Nucleus accumbens (tissue), 56 donors: ENCODE measurements around the gene SPNS1.
A peak's percentile ranks its signal among the peaks of the same experiment; 100 is the strongest.
"Not testable (repeated sequence)": the region's sequence is repeated elsewhere in the genome, so short reads cannot be mapped to it uniquely, and the experiment has no call there.

Source experiments
- DNase-seq, 56 donors: peaks; one replicate each; lab custom pipeline; 2025; lab: John Stamatoyannopoulos, UW

The SPNS1 gene

DNA sequence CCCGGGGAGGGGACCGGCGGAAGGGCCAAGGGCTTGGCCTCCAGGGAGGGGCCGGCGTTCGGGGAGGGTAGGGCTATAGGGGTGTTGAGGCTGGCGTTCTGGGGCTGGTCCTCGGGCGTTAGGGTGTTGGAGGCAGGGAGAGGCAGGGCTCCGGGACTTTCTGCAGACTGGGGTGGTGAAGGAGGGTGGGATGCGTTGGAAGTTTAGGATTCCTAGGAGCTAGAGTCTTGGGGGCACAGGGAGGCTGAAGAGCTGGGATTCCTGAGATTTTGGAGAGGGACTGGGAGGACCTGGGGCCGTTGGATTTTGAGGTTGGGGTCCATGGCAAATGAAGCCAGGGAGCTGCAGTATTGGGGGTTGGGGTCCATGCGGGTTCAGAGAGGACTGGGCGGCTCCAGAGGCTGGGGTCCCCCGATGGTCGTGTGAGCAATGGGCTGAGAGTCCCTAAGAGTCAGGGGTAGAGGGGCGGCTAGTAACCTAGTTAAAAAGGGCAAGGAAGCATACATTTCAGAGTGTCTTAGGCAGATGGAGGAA lies 23.1 kb upstream of the SPNS1 start:
- DNase-seq, result peak in 5 of 56 donors; percentile 7 to 31 (median 24)

DNA sequence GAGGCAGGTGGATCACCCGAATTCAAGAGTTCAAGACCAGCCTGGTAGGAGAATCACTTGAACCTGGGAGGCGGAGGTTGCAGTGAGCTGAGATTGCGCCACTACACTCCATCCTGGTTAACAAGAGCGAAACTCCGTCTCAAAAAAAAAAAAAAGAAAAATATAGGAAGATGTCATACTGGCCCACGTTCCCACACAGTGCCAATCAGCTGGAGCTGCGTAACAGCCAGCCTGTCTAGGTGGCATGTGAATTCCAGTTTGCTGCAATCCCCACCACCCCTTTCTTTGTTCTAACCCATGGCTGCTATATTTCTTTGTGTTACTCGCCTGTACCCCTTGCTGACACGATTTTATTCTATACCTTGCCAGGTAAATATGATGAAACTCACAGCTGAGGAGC lies 16.4 kb upstream of the SPNS1 start:
- DNase-seq, result no peak

DNA sequence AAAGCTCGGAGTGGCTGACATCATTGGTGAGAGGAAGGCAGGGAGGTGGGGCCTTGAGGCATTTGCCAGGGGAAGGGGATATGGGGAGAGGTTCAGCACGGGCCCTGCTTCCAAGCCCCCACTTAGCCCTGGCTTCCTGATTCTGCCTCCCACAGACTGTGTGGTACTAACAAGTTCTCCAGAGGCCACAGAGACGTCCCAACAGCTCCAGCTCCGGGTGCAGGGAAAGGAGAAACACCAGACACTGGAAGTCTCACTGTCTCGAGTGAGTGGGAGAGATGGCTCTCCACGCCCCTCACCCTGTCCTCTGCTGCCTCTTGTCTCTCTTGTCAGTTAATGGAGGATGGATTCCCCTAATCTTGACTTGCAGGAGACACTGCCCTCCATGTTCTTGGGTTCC lies 15.7 kb upstream of the SPNS1 start:
- DNase-seq, result no peak

DNA sequence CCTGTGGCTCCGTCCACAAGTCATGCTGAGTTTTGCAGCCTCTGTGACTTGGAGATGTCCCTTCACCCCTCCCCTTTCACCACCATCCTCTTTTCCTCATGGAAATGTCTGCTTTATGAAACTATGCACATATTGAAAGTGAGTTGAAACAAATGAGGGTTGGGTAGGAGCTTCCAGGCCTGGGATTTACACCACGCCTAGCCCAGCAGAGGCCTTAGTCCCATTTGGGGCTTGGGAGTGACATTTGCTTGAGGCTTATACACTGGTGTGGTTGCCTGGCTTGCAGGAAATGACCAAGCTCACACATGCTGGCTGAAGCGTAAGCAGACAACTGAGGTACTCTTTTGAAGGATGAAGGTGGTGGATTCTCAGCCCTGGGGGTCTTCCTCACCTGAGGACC lies 10.5 kb upstream of the SPNS1 start:
- no peak for DNase-seq

DNA sequence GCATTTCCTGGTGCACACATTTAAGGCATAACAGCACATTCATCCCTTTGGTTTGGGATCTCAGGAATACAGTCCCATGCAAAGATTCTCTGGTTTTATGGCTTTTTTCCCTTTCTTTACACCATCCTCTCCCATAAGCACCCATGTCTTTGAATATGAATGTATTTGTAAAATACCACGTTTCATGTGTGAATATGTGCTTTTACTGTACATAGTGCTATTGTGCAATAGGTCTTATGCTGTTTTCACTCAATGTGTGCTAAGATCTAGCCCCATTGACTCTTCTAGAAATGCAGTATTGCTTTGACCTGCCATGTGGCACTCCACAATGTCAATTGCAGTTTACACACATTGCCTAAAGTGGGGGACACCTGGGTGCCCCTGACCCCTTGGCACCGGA lies 10.1 kb upstream of the SPNS1 start:
- DNase-seq, result no peak

DNA sequence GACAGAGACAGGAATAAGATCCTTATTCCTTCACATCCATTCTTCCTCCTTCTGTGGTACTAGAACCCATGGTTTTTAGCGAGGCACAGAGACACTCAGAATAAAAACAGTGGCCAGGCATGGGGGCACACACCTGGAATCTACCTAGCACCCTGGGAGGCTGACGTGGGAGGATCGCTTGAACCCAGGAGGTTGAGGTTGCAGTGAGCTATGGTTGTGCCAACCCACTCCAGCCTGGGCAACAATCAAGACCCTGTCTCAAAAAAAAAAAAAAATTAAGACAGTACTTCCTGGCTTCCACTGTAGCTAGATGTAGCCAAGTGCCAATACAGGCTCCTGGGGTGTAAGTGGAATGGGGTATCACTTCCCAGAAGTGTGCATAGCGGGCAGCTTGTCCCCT lies 7.4 kb upstream of the SPNS1 start:
- DNase-seq, result no peak

- DNase-seq, result not testable (repeated sequence)
These were observed 4.9 kb upstream of the SPNS1 start for GRCh38 chr16:28969696-28970095.

DNA sequence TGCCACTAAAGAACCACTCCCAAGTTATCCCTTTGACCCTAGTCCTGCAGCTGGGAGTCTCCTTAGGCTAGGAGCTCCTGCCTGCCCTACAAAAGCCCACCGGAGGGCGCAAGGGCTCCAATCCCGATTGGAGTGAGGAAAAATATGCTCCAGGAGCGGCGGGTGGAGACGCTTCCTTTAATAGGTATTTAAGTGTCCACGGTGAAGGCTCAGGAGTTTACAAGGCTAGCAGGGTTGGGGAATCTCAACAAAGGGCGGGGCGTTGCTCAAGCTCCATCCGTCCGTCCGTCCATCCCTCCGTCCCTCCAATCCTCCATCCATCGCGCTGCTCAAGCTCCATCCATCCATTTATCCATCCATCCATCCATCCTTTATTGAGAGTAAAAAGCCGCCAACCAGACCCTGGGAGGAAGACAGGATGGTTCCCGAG lies 556 bp upstream of the SPNS1 start:
- peak in 48 of 56 donors; percentile 9 to 82 (median 54) for DNase-seq

DNA sequence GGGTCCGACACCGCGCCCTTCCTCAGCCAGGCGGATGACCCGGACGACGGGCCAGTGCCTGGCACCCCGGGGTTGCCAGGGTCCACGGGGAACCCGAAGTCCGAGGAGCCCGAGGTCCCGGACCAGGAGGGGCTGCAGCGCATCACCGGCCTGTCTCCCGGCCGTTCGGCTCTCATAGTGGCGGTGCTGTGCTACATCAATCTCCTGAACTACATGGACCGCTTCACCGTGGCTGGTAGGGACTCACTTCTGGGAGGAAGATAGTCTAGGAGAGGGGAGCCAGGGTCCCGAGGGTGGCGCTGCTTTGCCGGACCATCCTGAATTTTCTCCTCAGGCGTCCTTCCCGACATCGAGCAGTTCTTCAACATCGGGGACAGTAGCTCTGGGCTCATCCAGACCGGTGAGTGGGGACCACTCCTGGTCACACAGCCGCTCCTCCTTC lies 601 bp downstream of the SPNS1 start:
- DNase-seq, result peak in 4 of 56 donors; percentile 23 to 49 (median 32)

- peak in 1 of 56 donors; percentile 0 for DNase-seq
These were observed 3.4 kb downstream of the SPNS1 start for GRCh38 chr16:28977703-28978662.

DNA sequence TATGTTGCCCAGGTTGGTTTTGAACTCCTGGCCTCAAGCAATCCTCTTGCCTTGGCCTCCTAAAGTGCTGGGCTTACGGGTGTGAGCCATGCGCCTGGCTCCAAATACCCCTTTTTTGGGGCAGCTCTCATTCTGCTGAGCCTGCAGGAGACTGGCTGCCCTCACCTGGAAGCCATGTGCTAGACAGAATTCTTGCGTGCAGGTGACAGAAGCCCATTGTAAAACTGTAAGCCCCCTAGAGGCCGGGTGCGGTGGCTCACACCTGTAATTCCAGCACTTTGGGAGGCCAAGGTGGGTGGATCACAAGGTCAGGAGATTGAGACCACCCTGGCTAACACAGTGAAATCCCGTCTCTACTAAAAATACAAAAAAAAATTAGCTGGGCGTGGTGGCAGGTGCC lies 5.8 kb downstream of the SPNS1 start:
- DNase-seq, result not testable (repeated sequence)

DNA sequence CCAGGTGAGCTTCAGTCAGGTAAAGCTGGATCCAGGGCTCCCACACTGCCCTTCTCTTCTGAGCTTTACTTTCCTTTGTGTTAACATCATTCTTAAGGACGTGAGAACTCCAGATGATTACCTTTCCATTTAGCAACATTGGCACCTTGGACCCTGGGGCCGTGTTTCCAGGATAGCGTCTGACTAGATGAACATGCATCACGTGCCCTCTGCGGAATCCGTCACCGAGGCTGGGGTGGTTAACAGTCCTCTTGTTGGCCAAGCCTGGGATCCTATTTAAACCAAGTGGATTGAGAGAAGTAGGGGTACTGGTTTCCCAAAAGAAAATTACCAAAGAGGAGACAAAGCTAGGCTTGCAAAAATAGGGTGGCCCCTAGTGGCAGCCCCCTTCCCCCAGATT lies 6.4 kb downstream of the SPNS1 start:
- no peak for DNase-seq

DNA sequence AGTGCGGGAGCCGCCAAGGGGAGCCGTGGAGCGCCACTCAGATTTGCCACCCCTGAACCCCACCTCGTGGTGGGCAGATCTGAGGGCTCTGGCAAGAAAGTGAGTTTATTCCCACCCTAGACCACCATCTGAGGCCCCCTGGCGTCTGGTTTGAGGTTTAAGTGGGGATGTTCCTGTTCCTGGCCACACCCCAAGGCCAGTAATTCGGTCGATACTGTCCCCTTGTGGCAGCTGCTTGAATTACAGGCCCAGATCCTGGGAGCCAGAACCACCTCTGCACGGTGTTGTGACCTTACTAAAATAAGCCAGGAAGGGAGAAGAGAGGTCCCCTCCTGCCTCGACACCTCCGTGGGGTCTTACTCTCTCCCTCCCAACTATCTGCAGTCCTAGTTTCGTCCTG lies 6.9 kb downstream of the SPNS1 start:
- no peak for DNase-seq

DNA sequence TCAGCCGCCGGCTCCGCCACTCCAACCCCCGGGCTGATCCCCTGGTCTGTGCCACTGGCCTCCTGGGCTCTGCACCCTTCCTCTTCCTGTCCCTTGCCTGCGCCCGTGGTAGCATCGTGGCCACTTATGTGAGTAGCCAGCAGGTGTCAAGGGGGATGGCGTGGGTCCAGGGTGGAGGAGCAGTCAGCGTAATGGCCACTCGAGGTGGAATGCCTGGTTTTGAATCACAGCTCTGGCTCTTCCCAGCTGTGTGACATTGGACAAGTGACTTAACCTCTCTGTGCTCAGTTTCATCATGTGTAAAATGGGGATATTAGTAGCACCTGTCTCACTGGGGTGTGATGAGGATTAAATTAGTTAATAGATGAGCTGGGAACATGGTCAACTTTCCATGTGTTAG lies 7.8 kb downstream of the SPNS1 start:
- no peak for DNase-seq

GRCh38 chr16:28982949-28983348 lies 8.4 kb downstream of the SPNS1 start:
- DNase-seq, result no peak

DNA sequence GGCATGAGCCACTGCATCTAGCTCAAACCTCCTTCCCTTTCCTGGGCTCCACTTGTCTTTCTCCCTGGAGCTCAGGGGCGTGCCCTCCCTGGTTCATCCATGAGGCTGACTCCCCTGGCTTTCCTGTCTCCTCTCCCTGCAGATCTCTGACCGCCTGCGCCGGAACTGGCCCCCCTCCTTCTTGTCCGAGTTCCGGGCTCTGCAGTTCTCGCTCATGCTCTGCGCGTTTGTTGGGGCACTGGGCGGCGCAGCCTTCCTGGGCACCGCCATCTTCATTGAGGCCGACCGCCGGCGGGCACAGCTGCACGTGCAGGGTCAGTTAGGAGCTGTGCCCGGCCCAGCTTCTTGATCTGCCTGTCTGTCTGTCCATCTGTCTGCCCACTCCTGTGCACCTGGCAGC lies 9.1 kb downstream of the SPNS1 start:
- DNase-seq, result no peak

GRCh38 chr16:28984091-28984490 lies 9.5 kb downstream of the SPNS1 start:
- no peak for DNase-seq

DNA sequence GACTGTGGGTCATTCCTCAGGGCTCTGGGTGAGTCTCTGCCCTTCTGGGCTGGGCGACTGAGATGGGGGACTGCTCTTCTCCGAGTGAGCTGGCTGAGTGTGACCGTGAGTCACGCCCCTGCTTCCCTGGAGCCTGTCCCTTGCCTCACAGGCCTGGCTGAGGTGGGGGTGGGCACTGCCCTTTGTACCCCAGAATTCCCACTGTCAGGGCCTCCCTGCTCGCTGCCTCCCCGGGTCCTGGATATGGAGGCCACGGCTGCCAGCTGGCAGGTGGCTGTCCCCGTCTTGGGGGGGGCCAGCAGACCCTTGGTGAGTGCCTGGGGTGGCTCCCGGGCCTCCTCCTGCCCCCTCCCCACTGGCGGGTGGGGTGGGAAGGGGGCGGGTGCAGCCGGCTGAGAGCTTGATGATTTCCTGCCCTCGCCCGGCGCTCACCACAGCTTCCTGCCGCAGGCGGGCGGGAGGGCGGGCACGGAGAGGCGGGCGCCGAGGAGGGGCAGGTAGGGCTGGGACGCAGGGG lies 10.1 kb downstream of the SPNS1 start, which contains the start of gene LAT:
Gene LAT, plus strand, starts transcription at position 434 of the 517 bp plus-strand sequence. CDS start 366 bp downstream, outside the sequence.
- no peak for DNase-seq

DNA sequence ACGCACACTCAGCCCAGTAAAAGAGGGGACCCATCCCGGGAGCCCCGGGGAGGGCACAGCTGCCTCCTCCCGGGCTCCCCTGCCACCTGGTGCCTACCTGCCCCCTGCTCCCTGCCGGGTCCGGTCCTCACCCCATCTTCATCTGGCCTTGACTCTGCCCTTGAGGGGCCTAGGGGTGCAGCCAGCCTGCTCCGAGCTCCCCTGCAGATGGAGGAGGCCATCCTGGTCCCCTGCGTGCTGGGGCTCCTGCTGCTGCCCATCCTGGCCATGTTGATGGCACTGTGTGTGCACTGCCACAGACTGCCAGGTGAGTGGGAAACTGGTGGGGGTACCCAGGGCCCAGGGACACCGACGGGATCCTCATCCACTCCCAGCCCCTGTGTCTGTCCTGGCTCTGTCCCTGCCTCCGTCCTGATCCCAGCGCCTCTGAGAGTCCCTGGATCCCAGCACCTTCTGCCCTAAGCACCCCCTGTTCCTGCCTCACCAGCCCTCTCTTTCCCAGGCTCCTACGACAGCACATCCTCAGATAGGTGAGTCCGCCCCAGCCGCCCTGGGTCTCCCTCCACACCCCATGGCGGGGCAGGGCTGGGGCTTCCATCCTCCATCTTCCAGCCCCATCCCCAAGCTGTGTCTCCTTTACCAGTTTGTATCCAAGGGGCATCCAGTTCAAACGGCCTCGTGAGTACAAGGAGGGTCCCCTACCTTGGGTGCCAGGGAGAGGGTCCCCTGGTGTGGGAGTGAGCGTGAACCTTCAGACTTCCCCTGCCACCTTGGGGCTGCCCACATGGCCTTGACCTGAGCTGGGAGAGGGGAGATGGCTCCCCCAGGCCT lies 10.8 kb downstream of the SPNS1 start:
- no peak for DNase-seq

DNA sequence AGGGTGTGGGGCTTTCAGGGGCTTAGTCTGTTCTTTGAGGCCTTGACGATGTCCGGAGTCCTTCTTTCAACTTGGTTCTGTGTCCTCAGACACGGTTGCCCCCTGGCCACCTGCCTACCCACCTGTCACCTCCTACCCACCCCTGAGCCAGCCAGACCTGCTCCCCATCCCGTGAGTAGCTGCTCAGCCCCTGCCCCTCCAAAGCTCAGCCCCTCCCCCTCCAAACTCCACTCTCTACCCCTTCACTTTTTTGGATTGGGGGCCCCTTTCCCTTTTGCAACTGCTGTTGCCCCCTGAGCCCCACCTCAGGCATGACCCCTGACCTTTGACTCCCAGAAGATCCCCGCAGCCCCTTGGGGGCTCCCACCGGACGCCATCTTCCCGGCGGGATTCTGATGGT lies 11.5 kb downstream of the SPNS1 start:
- DNase-seq, result no peak

GRCh38 chr16:28986492-28986891 lies 11.9 kb downstream of the SPNS1 start:
- no peak for DNase-seq
